GM19452 (cell line): Measurements from ENCODE around the gene FGFR2.
"Not testable (repeated sequence)": the region's sequence is repeated elsewhere in the genome, so short reads cannot be mapped to it uniquely, and the experiment has no call there.

ENCODE experiments used
- ATAC-seq: cut with Tn5 transposase; IDR thresholded peaks from one replicate; pipeline ENCODE4 v1.9.1; 2021; ENCODE audit not compliant: unreplicated experiment

FGFR2 gene

DNA sequence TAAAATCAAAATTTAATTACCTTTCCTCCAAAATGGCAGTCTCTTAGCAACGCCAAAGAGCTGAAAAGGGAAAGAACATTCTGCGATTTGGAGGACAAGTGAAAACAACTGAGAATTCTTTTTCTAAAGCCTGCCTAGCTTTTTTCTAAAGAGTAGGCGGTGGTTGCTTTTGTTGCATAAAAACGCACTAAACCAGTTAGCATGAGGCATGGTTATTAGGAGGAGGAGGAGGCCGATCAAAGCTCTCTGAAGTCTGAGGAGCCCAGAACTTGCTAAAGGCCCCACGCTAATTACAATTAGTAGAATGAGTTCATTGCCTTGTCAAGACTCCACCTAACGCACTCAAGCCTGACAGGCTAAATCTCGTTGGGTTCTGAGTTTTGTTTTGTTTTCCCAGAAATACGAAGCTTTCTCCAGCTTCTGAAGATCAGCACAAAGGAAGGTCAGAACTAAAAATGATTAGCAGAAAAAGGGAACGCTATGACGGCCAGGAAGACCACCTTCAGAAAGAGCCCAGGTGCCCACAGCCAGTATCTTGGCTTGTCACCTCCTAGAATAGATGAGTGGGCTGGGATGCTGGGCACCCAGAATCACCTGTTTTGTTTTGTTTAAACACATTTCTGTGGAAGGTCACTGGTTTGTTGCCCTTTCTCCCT is 72.0 kb downstream of the FGFR2 start:
- ATAC-seq, result no peak

DNA sequence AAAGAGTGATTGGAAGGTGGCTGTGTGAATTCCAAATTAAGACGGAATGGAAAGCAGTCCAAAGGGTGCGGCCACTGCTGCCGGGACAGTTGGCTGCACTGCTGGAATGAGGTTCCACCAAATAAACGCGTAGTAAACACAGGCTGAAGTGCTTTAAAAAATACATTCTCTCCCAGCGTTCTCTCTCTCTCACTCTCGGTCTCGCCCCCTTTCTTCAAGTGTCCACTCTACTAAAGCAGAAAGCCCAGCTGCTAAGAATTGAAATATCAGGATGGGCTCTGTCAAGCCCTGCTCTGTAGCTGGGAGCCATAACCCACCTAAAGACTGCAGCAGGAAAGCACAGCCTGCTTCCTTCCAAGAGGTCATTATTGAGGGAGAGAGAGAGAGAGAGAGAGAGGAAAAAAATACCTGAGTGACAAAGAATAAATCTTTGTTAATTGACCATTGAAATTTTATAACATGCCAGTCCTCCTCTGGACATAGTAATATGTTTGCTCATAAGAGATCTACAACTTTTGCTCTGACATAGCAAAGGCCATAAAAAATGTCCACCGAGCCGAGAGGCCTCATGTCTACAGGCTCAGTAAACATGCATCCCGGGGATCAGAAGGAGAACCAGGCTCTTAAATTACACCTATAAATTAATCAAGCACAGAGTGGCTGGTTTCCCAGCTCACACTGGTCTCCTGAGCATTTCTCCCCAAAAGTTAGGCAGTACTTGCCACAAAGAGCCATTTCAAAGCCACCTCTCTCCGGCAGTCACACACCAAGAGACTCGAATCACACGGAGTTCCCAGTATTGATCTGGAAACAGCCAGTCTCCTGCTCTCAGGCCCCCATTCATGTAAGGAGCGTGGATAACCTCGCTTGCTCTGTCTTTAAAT is 72.8 kb downstream of the FGFR2 start:
- ATAC-seq, result no peak

DNA sequence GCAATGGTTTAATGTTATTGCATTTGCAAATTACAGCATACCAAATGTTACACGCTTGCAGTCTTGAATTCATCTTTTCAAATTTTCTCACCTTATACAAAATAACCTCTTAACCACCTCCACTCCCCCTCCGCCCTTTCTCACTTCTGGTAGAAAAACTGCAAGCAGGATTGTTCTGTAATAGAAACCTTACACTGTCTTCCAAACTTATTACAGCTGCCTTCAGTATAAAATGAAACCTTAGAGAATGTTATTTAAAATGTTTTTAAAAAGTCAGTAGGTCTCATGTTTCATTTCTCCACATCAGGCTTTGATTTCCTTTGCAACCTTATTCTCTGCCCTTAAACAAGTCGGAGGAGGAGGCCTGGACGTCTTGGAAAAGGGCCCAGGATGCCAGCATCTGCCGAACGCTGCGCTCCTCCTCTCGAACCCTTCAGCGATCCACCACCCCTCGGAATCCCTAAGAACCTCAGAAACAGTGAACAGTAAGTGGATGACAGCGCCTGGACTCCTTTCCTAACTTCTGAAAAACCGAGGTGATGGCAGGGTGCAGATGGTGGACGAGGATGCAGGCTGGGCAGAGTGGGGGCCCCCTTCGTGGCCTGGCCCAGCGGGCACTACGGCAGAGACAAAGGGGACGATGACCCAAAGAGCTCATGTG is 74.0 kb downstream of the FGFR2 start:
- ATAC-seq, result no peak

DNA sequence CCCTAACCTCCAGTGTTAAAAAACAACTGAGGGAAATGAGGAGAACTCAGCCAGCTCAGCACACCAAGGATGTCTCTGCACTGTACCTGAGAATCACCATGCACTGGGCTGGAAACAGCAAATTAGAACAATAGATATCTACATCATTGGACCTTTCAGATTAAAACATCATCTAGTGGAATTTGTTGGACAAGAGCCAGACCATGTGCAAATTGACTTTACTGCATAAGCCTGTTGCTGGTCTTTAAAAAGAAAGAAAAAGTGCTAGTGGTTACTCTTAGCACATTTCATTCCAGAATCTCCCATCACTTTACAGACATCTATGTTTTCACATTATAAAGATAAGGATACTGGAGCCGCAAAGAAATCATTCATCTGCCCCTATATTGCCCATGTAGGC is 75.4 kb downstream of the FGFR2 start:
- no peak for ATAC-seq

DNA sequence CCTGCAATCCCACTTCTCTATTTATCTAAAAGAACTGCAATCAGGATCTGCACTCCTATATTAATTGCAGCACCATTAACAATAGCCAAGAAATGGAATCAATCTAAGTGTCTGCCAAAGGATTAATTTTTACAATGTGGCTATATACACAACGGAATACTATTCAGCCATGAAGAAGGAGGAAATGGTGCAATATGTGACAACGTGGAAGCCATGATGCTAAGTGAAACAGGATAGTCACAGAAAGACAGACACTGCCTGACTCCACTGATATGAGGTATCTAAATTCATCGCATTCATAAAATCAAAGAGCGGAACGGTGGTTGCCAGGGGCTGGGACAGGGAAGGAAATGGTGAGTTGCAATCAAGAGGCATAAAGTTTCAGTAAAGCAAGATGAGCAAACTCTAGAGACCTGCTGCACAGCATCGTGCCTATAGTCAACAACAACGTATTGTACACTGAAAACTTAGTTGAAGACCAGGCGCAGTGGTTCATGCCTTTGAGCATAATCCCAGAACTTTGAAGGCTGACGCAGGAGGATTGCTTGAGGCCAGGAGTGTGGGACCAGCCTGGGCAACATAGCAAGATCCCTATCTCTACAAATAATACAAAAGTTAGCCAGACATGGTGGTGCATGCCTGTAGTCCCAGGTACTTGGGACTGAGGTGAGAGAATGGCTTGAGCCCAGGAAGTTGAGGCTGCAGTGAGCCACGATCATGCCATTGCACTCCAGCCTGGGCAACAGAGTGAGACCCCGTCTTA is 76.3 kb downstream of the FGFR2 start:
- no peak for ATAC-seq

DNA sequence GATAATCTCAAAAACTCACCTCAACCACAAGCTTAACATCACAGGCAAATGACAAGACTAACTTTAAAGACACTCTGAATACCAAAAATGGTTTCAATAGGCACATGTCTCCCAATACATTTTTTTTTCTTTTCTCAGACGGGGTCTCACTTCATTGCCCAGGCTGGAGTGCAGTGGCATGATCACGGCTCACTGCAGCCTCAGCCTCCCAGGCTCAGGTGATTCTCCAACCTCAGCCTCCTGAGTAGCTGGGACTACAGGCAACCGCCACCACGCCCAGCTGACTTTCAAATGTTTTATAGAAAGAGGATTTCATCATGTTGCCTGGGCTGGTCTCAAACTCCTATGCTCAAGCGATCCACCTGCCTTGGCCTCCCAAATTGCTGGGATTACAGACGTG is 77.7 kb downstream of the FGFR2 start:
- not testable (repeated sequence) for ATAC-seq

DNA sequence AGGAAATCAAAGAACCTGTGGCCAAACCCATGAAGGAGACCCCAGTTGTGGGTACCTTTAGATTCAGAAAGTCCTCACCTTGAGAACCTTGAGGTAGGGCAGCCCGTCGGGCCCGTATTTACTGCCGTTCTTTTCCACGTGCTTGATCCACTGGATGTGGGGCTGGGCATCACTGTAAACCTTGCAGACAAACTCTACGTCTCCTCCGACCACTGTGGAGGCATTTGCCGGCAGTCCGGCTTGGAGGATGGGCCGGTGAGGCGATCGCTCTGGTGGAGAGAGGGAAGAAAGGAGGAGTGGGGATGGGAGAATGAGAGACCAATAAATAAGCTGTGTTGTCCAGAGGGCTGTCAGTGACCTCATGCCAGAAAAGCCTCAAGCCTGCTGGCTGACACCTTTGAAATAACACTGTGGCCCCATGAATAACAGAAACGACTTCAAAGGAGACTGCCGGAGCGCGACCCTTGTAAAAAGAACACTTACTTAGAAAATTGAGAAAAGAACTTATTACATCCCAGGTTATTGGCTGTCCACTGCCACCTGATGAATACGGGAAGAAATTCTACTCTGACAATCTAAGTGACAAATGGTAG is 78.2 kb downstream of the FGFR2 start:
- ATAC-seq, result no peak

DNA sequence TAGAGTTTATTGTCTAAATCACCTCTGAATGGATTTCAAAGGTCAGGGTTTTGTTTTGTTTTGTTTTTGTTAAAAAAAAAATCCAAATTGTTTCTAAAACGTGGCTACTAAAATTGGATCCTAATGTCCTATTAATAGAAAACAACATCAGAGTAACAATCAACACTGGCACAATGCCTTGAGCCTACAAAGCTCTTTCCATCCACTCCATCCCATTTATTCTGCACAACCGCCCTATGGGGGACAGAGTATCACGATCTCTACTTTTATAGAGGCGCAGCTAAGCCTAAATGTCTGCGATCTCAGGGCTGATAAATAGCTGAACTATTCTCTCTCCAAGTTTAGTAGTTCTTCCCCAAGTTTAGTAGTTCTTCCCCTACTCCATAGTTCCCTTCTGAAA is 78.8 kb downstream of the FGFR2 start:
- no peak for ATAC-seq

DNA sequence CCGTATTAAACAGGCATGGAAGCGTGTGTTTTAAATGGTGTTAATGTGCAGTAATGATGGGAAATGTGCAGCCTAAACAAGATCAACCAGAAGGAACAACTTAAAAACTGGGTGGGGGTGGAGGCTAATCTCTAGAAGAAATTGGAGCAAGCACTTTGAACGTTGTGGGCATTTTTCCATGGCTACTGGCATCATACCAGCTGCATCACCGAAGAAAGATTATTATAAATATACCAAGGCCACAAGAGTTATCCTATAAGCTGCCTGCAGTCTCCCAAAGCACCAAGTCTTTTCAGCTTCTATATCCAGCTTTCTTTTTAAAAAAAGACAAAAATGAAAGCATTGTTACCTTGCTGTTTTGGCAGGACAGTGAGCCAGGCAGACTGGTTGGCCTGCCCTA is 79.9 kb downstream of the FGFR2 start:
- no peak for ATAC-seq

DNA sequence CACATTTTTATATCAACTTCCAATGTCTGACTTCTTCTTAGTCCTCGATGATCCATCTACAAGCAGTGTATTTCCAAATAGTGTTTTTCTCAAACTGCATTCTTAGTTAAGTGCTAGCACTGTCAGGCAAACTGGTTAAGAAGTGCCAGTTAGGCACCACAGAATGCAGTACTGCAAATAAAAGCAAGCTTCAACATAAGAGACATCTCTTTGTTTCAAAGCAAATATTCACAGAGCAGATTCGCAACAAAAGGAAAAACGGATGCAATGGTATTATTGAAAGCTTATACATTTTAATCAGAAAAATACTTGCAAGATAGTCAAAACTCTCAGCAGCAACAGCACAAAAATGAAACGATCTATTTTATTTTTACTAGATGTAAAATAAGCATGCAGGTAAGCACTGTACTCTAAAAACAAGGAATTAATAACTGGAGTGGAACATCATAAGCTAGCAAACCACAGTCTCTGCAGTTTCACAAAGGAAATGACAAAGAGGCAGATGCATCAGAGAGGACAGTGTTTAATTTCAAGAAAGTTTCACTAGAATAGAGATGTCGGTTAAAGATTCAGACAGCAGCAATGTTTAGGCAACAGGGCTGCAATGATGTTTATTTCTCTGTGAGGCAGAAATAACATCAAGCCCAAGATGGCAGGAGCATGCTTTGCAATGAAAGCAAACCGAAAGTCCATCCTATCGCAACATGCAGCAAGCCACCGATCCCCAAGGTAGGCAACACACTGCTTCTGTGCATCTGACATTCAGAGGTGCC is 82.0 kb downstream of the FGFR2 start:
- peak; percentile 92 for ATAC-seq

DNA sequence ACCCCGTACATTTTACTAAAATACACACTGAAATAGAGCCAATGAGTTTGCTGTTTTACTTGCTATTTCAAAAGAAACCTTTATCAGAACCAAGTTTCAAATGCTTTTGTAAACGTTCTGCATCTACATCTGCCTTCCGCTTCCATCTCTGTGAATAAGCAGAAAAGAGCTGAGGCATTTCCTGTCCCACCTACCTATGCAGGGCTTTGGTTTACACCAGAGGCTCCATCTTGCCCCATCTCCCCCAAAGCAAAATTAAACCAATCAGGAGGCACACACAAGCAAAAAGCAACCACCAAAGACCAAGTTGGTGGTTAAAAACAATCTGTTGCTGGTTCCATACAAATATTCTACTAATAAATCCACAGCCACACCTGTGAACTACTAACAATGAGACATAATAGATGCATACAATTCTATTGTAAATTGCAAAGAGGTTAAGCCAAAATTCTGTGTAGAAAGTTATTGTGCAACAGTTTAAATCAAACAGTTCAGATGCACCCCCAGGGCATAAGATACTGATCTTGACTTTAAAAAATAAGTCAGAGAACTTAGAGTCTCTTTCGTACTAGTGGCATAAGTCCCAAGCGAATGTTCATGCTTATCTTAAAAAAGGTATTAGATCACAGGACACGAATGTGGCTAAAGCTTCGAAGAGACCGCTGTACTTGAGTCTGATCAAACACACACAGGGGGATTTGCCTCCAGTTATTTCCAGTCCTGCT is 83.9 kb downstream of the FGFR2 start:
- no peak for ATAC-seq

DNA sequence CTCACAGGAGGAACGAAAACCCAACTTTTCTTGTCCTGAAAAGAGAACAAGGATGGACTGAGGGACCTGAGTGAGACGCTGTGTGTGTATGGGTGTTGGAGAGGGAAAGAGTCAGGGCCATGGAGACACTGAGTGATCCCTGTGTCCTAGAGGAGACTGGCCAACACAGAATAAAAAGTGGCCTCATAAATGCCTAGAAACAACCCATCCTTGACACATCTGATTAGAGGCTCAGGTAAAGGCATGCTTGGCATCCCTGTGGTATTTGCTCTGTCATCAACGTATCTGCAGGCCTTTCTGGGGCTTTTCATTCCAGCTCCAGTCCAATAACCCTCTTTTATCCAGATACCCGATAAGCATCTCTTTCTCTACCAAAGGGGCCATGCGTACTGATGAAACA is 86.3 kb downstream of the FGFR2 start:
- no peak for ATAC-seq

DNA sequence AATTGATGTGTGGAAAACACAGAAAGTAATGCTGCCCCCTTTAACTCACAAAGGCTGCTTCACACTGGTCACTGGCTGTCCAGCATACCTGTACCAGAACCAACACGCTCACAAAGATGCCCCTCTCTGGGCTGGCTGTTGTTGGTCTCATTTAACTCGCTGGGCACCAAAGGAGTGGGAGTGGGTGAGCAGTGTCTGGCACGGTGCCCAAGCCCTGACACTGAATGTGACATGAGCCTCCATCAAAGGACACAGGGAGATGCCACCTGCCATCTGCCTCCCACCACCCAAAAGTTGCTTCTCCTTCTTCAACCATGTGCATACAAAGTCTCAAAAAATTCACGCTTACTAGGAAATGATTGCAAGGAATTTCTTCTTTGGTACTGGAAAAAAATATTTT is 86.8 kb downstream of the FGFR2 start:
- no peak for ATAC-seq

DNA sequence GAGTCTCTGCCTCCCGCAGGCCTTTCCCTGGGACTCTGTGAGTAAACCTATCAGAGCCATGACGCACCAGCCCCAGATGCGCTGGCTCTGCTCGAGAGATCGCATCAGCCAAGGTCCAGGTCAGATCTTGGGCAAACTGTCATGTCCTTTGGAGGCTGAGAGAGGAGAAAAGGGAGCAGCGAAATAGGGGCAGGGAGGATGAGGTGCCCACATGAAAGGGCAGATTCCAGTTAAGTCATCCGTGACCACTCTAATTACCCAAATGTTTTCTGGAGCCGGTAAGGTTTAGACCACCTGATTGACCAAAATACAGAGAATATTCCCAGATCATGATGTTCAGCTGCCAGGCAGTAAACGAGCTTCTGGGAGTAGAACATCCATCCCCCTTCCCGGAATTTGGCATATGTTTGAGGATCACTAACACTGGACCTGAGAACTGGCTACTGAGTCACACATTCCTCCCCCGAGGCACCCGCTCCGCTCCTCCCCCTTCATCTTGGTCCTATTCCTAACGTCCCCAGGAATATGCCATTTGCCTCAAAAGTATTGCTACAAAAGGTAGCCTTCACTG is 88.0 kb downstream of the FGFR2 start:
- ATAC-seq, result no peak

DNA sequence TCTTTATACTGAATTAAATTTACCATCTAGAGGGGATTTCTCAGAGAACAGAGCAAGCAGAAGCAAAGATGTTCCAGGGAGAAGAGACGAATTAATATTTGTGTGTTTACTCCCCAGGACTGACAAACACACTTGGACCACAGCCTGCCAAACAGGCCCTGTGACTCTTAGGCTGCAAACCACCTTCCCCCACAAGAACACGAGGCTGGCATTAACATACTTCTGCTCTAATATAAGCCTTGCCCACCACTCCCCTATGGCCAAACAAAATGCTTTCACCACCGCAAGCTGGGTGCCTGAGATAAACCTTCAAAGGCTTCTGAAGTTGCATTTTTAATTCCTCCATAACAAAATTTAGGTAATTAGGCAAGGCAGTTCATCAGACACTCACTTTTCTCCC is 88.4 kb downstream of the FGFR2 start:
- no peak for ATAC-seq

DNA sequence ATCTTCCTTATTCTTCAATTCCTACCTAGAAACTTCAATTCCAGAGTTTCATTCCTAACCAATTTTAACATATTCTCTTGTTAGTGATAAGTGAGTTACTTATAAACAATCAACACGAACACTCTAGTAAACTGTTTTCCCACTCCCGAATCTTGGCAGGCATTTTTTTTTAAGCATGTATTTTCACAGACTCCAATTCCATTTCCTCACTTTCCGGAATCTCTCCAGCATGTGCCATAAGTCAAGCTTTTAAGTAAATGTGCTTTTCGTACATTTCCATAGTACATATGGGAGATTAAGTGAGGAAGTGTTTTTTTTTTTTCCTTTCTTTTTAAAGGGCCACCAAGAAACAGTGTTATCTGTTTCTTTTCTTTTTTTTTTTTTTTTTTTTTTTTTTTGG is 89.1 kb downstream of the FGFR2 start:
- no peak for ATAC-seq

DNA sequence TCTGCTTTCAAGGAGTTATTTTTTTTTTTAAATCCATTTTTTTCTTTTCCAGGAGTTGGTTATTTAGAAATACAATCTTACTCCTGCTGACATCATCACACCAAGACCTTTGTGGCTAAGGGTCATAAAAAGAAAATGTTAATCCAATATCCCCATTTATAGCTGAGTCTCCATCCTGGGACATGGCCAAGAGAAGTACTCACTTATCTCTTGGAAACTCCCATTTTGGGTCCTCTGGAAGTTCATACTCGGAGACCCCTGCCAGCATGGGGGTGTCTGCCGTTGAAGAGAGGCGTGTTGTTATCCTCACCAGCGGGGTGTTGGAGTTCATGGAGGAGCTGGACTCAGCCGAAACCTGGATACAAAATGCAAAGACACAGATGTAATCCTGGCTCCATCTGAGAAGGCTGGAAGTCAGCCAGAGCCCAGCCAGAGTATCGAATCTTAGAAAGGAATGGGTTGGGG is 94.6 kb downstream of the FGFR2 start:
- ATAC-seq, result no peak

DNA sequence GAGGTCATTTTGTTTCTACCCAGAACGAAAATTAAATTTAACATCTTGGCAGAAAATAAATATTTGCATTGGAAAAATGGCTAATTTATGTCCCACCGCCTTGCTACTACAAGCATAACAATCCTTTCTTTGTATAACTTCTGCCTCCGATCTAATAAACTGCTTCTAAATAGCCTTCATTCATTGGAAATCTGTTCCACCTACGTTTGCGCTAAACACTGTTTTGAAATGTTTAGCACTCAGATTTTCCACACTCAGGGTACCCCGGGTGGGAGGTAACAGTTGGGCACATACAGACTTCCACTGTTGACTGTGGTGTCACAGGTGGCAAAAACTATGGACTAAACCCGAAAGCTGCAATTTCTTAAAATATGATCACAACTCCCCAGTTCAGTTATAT is 96.4 kb downstream of the FGFR2 start:
- no peak for ATAC-seq

DNA sequence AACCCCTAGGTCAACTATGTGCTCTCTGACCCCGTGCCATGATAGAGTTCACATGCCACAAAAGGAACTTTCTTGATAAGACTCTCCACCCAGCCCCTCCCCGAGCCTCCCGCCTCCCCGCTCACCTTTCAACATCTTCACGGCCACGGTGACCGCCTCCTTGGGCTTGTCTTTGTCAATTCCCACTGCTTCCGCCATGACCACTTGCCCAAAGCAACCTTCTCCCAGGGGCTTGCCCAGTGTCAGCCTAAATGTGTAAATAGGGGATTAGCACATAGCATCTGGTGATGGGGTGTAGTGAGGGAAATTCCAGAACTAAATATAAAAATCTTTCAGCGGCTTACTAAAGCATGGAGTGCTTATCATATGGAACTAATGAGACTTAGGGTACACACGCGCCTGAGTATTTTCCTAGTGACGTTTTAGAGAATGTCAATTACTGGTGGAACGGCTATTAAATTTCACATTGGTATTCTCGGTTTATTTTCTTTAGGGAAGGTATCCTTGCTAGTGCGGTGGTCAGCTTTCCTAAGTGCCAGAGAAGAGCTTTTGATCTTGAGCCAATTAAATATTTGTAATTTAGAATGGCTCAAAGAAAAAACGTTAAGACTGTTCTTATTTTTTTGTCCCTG is 97.4 kb downstream of the FGFR2 start:
- no peak for ATAC-seq
